Subcutaneous adipose tissue (tissue), 4 donors: ENCODE results near the gene SPA17. TPM values are rescaled to one million over a fixed set of nuclear protein-coding genes. Genes with fewer than 3 reads are reported as not detected.

Experiments used
- total RNA-seq, 4 donors: library from RNA; depleted of rRNA; stranded (reverse); fragments of >200 nt; gene quantifications; one replicate each; pipeline ENCODE4 v1.1.0, GENCODE V29; 2016
- TF ChIP-seq, protein P1 (sequence below): fragments of 450-650 bp; IDR thresholded peaks from one replicate; pipeline ENCODE4 v1.5.1; 2016; ENCODE audit warnings: low read depth, mild to moderate bottlenecking, control low read depth, antibody characterized with exemption, moderate library complexity

The SPA17 gene
- total RNA-seq, 4 donors from 2014 or later: 0.94 to 5.3 (median 1.5) TPM

GRCh38 chr11:124736736-124737135 lies 63.0 kb downstream of the SPA17 start:
- TF ChIP-seq, protein P1, sequence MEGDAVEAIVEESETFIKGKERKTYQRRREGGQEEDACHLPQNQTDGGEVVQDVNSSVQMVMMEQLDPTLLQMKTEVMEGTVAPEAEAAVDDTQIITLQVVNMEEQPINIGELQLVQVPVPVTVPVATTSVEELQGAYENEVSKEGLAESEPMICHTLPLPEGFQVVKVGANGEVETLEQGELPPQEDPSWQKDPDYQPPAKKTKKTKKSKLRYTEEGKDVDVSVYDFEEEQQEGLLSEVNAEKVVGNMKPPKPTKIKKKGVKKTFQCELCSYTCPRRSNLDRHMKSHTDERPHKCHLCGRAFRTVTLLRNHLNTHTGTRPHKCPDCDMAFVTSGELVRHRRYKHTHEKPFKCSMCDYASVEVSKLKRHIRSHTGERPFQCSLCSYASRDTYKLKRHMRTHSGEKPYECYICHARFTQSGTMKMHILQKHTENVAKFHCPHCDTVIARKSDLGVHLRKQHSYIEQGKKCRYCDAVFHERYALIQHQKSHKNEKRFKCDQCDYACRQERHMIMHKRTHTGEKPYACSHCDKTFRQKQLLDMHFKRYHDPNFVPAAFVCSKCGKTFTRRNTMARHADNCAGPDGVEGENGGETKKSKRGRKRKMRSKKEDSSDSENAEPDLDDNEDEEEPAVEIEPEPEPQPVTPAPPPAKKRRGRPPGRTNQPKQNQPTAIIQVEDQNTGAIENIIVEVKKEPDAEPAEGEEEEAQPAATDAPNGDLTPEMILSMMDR: no peak

DNA sequence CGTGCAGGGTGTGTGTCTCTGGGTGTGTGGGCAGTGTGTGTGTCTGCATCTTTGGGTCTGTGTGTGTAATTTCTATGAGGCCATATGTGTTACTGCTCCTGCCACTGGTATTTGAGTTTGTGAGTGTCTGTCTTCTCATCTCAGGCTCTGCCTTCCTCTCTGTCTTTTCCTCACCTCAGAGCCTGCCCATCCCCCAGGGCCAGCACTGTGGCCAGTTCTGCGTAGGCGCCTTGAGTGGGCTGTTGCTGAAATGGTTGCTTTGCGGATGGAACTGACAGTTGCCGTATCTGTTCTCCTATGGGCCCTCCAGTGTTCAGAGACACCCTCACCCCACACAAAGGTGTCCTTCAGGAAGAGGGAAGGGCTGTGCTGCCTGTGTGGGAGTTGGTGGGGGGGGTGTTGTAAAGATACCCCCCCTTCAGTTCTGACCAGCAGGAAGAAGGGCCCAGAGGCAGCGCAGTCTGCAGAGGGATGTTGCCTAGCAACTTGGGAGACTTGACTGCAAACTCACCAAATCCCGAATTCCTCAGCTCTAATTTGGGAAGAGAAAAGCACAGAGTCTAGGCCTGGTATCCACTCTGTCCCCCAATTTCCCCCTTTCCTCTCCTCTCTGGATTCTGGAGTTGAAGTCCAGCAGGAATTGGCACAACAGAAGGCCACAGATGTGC lies 64.1 kb downstream of the SPA17 start:
- TF ChIP-seq, protein P1: no peak

DNA sequence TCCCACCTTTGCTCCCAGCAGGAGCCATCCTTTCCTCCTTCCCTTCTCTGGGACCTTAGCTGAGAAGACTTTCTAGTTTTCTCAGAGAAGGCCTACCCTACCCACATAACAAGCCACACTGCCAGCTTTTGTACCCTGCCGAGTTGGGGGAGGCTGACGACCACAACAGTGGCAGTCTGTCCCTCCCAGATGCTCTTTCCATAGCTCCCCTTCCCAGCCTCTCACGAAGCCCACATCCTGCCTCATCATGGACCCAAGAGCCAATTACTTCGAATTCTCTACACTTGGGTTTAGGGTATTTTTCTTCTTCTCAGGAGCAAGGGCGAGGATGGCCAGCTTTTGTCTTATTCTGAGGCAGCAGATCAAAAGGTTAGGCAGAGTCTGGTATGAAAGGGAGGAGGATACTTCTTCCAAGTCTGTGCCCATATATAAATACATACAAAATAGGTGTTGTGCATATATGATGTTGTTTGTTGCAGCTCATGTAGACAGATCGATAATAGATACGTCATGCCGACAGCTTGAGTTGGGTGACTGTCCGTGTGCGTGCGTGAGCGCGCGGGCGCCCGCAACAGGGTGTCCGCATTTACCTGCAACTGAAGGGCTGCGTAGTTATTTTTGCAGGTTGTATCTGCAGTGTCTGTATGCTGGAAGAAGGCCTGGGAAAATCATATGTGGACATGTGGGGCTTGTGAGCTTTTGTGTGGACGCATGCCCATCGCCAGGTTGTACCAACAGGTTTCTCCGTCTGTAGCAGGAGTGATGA lies 65.2 kb downstream of the SPA17 start:
- TF ChIP-seq, protein P1: no peak

DNA sequence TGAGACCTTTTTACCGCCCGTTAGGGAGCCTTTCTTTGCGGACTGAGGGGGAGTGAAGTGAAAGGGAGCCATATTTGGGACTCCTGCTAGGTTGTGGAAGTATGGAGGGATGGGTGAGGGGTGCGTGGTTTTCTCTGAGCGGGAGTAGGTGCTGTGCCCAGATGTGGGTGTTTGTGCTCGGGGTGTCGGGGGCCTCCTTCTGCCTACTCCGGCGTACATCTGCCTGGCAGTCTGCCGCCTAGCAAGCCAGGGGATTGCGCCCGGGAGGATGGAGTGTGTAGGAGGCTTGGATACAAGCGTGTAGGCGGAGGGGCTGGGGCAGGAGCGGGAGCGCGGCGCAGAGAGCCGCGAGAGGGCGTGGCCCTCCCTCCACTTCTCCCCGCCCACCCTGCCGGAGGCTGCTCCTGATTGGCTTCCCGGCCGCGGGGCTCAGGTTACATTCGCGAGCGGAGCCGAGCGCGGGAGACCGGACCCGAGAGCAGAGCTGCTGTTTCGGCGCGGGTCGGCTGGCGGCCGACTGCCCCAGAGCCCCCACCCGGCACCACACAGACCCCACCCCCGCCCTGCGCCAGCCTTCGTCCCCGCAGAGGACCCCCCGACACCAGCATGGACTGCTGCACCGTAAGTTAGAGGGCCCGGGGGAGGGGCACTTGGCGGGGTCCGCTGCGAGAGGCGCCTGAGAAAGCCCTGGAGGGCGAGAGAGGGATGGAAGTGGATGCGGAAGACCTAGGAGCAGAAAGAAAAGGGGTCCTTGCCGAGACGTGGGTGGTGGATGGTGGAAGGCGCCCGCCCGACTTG lies 66.0 kb downstream of the SPA17 start, which contains the start of gene NRGN:
Gene NRGN (plus strand): TSS at position 464 of the 798 bp plus-strand sequence. CDS start 143 bp downstream, at position 607.
- TF ChIP-seq, protein P1: no peak

- TF ChIP-seq, protein P1: no peak
These were observed 66.7 kb downstream of the SPA17 start for GRCh38 chr11:124740277-124740882.

- TF ChIP-seq, protein P1: no peak
These were observed 68.9 kb downstream of the SPA17 start for GRCh38 chr11:124742555-124742954.

DNA sequence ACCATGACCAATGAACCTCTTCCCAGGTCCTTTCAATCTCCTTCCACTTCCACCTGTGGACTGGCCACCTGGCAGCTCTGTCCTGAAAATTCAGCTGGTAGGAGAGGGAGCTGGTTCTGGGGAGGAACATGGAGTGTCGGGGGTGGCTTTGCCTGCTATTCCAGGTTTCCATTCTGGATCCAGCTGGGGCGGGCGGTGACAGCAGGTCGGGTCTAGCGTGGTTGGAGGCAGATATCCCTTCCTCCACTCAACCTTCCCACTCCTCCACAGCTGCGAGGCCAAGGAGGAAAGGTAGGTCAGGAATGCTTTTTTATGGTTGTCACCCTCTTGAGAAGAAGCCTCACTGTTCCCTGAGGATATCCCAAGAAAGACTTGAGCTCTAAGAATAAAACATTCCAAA lies 69.3 kb downstream of the SPA17 start:
- TF ChIP-seq, protein P1: no peak
